SU-DHL-6 (cell line): Measurements from ENCODE around the gene NET1.

Source experiments
- CTCF ChIP-seq: fragments of 200-600 bp; sonication (generic); IDR thresholded peaks from one replicate; pipeline ENCODE4 v1.5.1; 2017; ENCODE audit warnings: antibody characterized with exemption, mild to moderate bottlenecking, low read length, moderate library complexity; ENCODE audit not compliant: insufficient read depth, poor library complexity, severe bottlenecking
- EZH2phosphoT487 ChIP-seq: fragments of 200-600 bp; sonication (generic), shearing (Covaris generic); conservative IDR thresholded peaks from 2 replicates; pipeline ENCODE4 v1.6.1; 2018; ENCODE audit warnings: mild to moderate bottlenecking, antibody characterized with exemption, low read length, moderate library complexity, mixed read lengths

DNA sequence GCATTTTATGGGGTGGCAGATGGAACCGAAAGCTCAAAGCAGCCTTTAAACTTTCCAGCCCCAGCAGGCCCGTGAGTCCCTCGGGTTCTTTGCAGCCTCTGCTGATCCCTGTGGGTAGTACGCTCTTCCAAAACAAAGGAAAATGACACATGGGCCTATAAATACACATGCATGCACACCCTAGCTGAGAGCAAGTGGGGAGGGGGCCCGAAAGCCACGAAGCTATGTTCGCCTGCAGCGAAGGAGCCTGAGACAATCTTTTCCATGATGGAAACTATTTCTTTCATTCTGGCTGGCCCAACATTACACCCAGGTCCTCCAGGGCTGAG, 54.8 kb downstream of the NET1 start:
- TF ChIP-seq CTCF, result no peak
- no peak for TF ChIP-seq EZH2phosphoT487
